ENCODE data around the gene KIAA2012. TPM values are rescaled to one million over a fixed set of nuclear protein-coding genes. Genes with fewer than 3 reads are reported as not detected.

The KIAA2012 gene
- total RNA-seq, 1 donor = not detected

GRCh38 chr2:202187570-202187969 is 114.5 kb downstream of the KIAA2012 start:
- no peak for DNase-seq (ENCODE audit: low read depth)
- TF ChIP-seq CTCF (IDR thresholded peaks at IDR 0.05; ENCODE audit: insufficient read depth, low read length) = no peak
- no peak overlapping the region for H3K4me3 ChIP-seq (ENCODE audit: low read depth, low read length)

- no peak for DNase-seq (ENCODE audit: low read depth)
- no peak for TF ChIP-seq CTCF (IDR thresholded peaks at IDR 0.05; ENCODE audit: insufficient read depth, low read length)
- no peak overlapping the region for H3K4me3 ChIP-seq (ENCODE audit: low read depth, low read length)
Measured at GRCh38 chr2:202193305-202193704, 120.2 kb downstream of the KIAA2012 start.

GRCh38 chr2:202193881-202194353 is 120.9 kb downstream of the KIAA2012 start:
- no peak for DNase-seq (ENCODE audit: low read depth)
- TF ChIP-seq CTCF (IDR thresholded peaks at IDR 0.05; ENCODE audit: insufficient read depth, low read length) = no peak
- H3K4me3 ChIP-seq (ENCODE audit: low read depth, low read length) = no peak overlapping the region

- H3K4me3 ChIP-seq (ENCODE audit: low read depth, low read length) = no peak overlapping the region
- no peak for DNase-seq (ENCODE audit: low read depth)
- TF ChIP-seq CTCF (IDR thresholded peaks at IDR 0.05; ENCODE audit: insufficient read depth, low read length) = no peak
Measured at GRCh38 chr2:202194418-202194817, 121.4 kb downstream of the KIAA2012 start.

- DNase-seq (ENCODE audit: low read depth) = no peak
- H3K4me3 ChIP-seq (ENCODE audit: low read depth, low read length) = no peak overlapping the region
- TF ChIP-seq CTCF (IDR thresholded peaks at IDR 0.05; ENCODE audit: insufficient read depth, low read length) = no peak
Measured at GRCh38 chr2:202196727-202197126, 123.7 kb downstream of the KIAA2012 start.

GRCh38 chr2:202201220-202202160 is 128.4 kb downstream of the KIAA2012 start:
- H3K4me3 ChIP-seq (ENCODE audit: low read depth, low read length) = no peak overlapping the region
- TF ChIP-seq CTCF (IDR thresholded peaks at IDR 0.05; ENCODE audit: insufficient read depth, low read length) = no peak
- no peak for DNase-seq (ENCODE audit: low read depth)
